OCI-LY3 (cell line): ENCODE results near the gene BCL7C.

ENCODE experiments used
- H2AFZ ChIP-seq: fragments of 200-600, 300-600 bp; shearing (Covaris generic); 2 replicates; pipeline ENCODE4 v1.6.0; 2014; ENCODE audit warnings: antibody characterized with exemption, low read depth, low read length
- H3K27ac ChIP-seq: fragments of 200-600, 300-600 bp; sonication (generic); 2 replicates; pipeline ENCODE4 v1.5.1; 2014; ENCODE audit warnings: mild to moderate bottlenecking, low read length, moderate library complexity, mixed read lengths
- H3K27me3 ChIP-seq: fragments of 200-600, 300-600 bp; sonication (generic); 2 replicates; pipeline ENCODE4 v1.6.1; 2014; ENCODE audit warnings: low read depth, low read length, mixed read lengths
- H3K36me3 ChIP-seq: fragments of 200-600, 300-600 bp; sonication (generic); replicated peaks from 2 replicates; pipeline ENCODE3; 2014; ENCODE audit warnings: low read depth, low read length, mixed read lengths
- H3K4me1 ChIP-seq: fragments of 300-600, 200-600 bp; sonication (generic); 2 replicates; pipeline ENCODE4 v1.6.1; 2014; ENCODE audit warnings: low read length, mixed read lengths
- H3K4me2 ChIP-seq: fragments of 200-600, 300-600 bp; sonication (generic); 2 replicates; pipeline ENCODE4 v1.6.1; 2014; ENCODE audit warnings: low read length, mixed read lengths
- H3K4me3 ChIP-seq: fragments of 300-600, 200-600 bp; sonication (generic); 2 replicates; pipeline ENCODE4 v1.5.1; 2014; ENCODE audit warnings: antibody characterized with exemption, mild to moderate bottlenecking, low read length, moderate library complexity
- H3K79me2 ChIP-seq: fragments of 300-600, 200-600 bp; shearing (Covaris generic); 2 replicates; pipeline ENCODE4 v1.6.1; 2014; ENCODE audit warnings: mild to moderate bottlenecking, low read length, mixed read lengths
- H3K9ac ChIP-seq: fragments of 300-600, 200-600 bp; shearing (Covaris generic); 2 replicates; pipeline ENCODE4 v1.6.0; 2014; ENCODE audit warnings: mild to moderate bottlenecking, low read length, moderate library complexity
- H3K9me3 ChIP-seq: fragments of 200-600, 300-600 bp; shearing (Covaris generic); 2 replicates; pipeline ENCODE4 v1.6.1; 2014; ENCODE audit warnings: low read length, mixed read lengths; ENCODE audit not compliant: insufficient read depth
- H4K20me1 ChIP-seq: fragments of 200-600, 300-600 bp; sonication (generic); 2 replicates; pipeline ENCODE4 v1.6.1; 2016; ENCODE audit warnings: low read length, mixed read lengths; ENCODE audit not compliant: insufficient read depth
- CTCF ChIP-seq: fragments of 200-600, 300-600 bp; sonication (generic); IDR thresholded peaks from 2 replicates; pipeline ENCODE4 v1.5.1; 2014; ENCODE audit warnings: antibody characterized with exemption, low read length, low read depth
- EZH2phosphoT487 ChIP-seq: fragments of 200-600 bp; shearing (Covaris generic); IDR thresholded peaks from 2 replicates; pipeline ENCODE4 v1.6.1; 2018; ENCODE audit warnings: antibody characterized with exemption, mixed run types, low read depth

The BCL7C gene

GRCh38 chr16:30901201-30902028, 7.5 kb upstream of the BCL7C start:
- Histone ChIP-seq H3K4me3 (peak overlapping the region; percentile 90), H3K36me3 (no peaks in the 10 kb centered on the region), H3K9me3 (no peaks in the 10 kb centered on the region), H4K20me1 (no peaks in the 10 kb centered on the region), H3K27ac (no peak overlapping the region), H3K4me2 (peak overlapping the region; percentile 98), H3K4me1 (peaks cover 28% of the 10 kb centered on the region), H3K79me2 (no peaks in the 10 kb centered on the region), H2AFZ (no peak overlapping the region; the same call in 1 of the 2 replicates), H3K9ac (peak overlapping the region; percentile 67), H3K27me3 (no peaks in the 10 kb centered on the region)
- no peak for TF ChIP-seq CTCF
- TF ChIP-seq EZH2phosphoT487 = no peak

GRCh38 chr16:30900588-30900987, 6.7 kb upstream of the BCL7C start:
- Histone ChIP-seq H3K27ac (no peak overlapping the region), H3K9me3 (no peaks in the 10 kb centered on the region), H3K4me1 (peaks cover 29% of the 10 kb centered on the region), H3K4me2 (no peak overlapping the region), H2AFZ (no peak overlapping the region), H3K9ac (no peak overlapping the region), H3K27me3 (no peaks in the 10 kb centered on the region), H3K4me3 (no peak overlapping the region), H3K36me3 (no peaks in the 10 kb centered on the region), H3K79me2 (no peaks in the 10 kb centered on the region), H4K20me1 (no peaks in the 10 kb centered on the region)
- TF ChIP-seq CTCF = no peak
- TF ChIP-seq EZH2phosphoT487 = no peak

- H3K4me3 ChIP-seq = no peak overlapping the region
- H3K4me1 ChIP-seq = peaks cover 29% of the 10 kb centered on the region
- H3K9me3 ChIP-seq = no peaks in the 10 kb centered on the region
- TF ChIP-seq EZH2phosphoT487 = no peak
- TF ChIP-seq CTCF = no peak
- no peak overlapping the region for H2AFZ ChIP-seq
- no peak overlapping the region for H3K27ac ChIP-seq
- H4K20me1 ChIP-seq = no peaks in the 10 kb centered on the region
- no peaks in the 10 kb centered on the region for H3K79me2 ChIP-seq
- no peak overlapping the region for H3K4me2 ChIP-seq
- H3K36me3 ChIP-seq = no peaks in the 10 kb centered on the region
- H3K9ac ChIP-seq = no peak overlapping the region
- H3K27me3 ChIP-seq = no peaks in the 10 kb centered on the region
Measured at GRCh38 chr16:30899794-30900193, 5.9 kb upstream of the BCL7C start.

GRCh38 chr16:30896889-30897733, 3.2 kb upstream of the BCL7C start:
- H4K20me1 ChIP-seq = no peaks in the 10 kb centered on the region
- H3K4me1 ChIP-seq = peaks cover 24% of the 10 kb centered on the region
- no peaks in the 10 kb centered on the region for H3K27me3 ChIP-seq
- H3K27ac ChIP-seq = 0 out of 2 replicates have a peak overlapping the region, but pooled peaks have one; percentile 7
- peak overlapping the region; percentile 100 for H2AFZ ChIP-seq
- H3K4me3 ChIP-seq = peak overlapping the region; percentile 73
- no peaks in the 10 kb centered on the region for H3K9me3 ChIP-seq
- H3K9ac ChIP-seq = peak overlapping the region; percentile 33
- no peaks in the 10 kb centered on the region for H3K79me2 ChIP-seq
- no peaks in the 10 kb centered on the region for H3K36me3 ChIP-seq
- TF ChIP-seq CTCF (no peak), EZH2phosphoT487 (no peak)
- peak overlapping the region; percentile 96 for H3K4me2 ChIP-seq
